ENCODE data around the gene IRF7.

DNA sequence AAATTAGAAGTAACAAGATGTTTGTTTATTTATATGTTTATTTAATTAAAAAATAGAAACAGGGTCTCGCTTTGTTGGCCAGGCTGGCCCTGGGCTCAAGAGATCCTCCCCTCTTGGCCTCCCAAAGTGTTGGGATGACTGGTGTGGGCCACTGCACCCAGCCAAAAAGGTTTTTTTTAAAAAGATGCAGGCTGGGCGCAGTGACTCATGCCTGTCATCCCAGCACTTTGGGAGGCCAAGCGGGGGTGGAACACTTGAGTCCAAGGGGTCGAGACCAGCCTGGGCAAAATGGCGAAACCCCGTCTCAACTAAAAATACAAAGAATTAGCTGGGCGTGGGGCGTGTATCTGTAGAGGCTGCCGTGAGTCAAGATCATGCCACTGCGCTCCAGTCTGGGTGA is 34.7 kb upstream of the IRF7 start:
- TF ChIP-seq, protein P1, sequence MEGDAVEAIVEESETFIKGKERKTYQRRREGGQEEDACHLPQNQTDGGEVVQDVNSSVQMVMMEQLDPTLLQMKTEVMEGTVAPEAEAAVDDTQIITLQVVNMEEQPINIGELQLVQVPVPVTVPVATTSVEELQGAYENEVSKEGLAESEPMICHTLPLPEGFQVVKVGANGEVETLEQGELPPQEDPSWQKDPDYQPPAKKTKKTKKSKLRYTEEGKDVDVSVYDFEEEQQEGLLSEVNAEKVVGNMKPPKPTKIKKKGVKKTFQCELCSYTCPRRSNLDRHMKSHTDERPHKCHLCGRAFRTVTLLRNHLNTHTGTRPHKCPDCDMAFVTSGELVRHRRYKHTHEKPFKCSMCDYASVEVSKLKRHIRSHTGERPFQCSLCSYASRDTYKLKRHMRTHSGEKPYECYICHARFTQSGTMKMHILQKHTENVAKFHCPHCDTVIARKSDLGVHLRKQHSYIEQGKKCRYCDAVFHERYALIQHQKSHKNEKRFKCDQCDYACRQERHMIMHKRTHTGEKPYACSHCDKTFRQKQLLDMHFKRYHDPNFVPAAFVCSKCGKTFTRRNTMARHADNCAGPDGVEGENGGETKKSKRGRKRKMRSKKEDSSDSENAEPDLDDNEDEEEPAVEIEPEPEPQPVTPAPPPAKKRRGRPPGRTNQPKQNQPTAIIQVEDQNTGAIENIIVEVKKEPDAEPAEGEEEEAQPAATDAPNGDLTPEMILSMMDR (IDR thresholded peaks at IDR 0.05; ENCODE audit: extremely low read depth in 1 of 2, insufficient read depth in 1 of 2, low read depth in 1 of 2, low read length in 2 of 2), result no peak
- TF ChIP-seq POLR2A (IDR thresholded peaks at IDR 0.05; ENCODE audit: low read depth, low read length), result no peak
